ENCODE data around the gene RBMS2.
A peak's percentile ranks its signal among the peaks of the same experiment; 100 is the strongest.

The RBMS2 gene

GRCh38 chr12:56585098-56585497 is 63.5 kb downstream of the RBMS2 start:
- DNase-seq (ENCODE audit: low spot score): no peak

- DNase-seq (ENCODE audit: low spot score): no peak
Observed at GRCh38 chr12:56589783-56590182, 68.2 kb downstream of the RBMS2 start.

GRCh38 chr12:56590237-56590830 is 68.7 kb downstream of the RBMS2 start:
- DNase-seq (ENCODE audit: low spot score): peak; percentile 65

GRCh38 chr12:56591126-56591525 is 69.5 kb downstream of the RBMS2 start:
- DNase-seq (ENCODE audit: low spot score): no peak

- no peak for DNase-seq (ENCODE audit: low spot score)
Observed at GRCh38 chr12:56591961-56592360, 70.3 kb downstream of the RBMS2 start.

GRCh38 chr12:56593909-56594621 is 72.4 kb downstream of the RBMS2 start:
- peak; percentile 84 for DNase-seq (ENCODE audit: low spot score)

- DNase-seq (ENCODE audit: low spot score): no peak
Observed at GRCh38 chr12:56596815-56597214, 75.2 kb downstream of the RBMS2 start.

GRCh38 chr12:56599041-56599440 is 77.4 kb downstream of the RBMS2 start:
- DNase-seq (ENCODE audit: low spot score): no peak

- no peak for DNase-seq (ENCODE audit: low spot score)
Observed at GRCh38 chr12:56599797-56600196, 78.2 kb downstream of the RBMS2 start.

GRCh38 chr12:56600753-56601152 is 79.1 kb downstream of the RBMS2 start:
- DNase-seq (ENCODE audit: low spot score): no peak

GRCh38 chr12:56601503-56601902 is 79.9 kb downstream of the RBMS2 start:
- DNase-seq (ENCODE audit: low spot score): peak; percentile 70

GRCh38 chr12:56602239-56602638 is 80.6 kb downstream of the RBMS2 start:
- no peak for DNase-seq (ENCODE audit: low spot score)

GRCh38 chr12:56604355-56604754 is 82.7 kb downstream of the RBMS2 start:
- no peak for DNase-seq (ENCODE audit: low spot score)

- DNase-seq (ENCODE audit: low spot score): no peak
Observed at GRCh38 chr12:56614627-56615026, 93.0 kb downstream of the RBMS2 start.

GRCh38 chr12:56616244-56616643 is 94.6 kb downstream of the RBMS2 start:
- no peak for DNase-seq (ENCODE audit: low spot score)

GRCh38 chr12:56616925-56617324 is 95.3 kb downstream of the RBMS2 start:
- no peak for DNase-seq (ENCODE audit: low spot score)

GRCh38 chr12:56622535-56622934 is 100.9 kb downstream of the RBMS2 start:
- no peak for DNase-seq (ENCODE audit: low spot score)

GRCh38 chr12:56626701-56627100 is 105.1 kb downstream of the RBMS2 start:
- no peak for DNase-seq (ENCODE audit: low spot score)

GRCh38 chr12:56628671-56629458 is 107.2 kb downstream of the RBMS2 start:
- peak; percentile 61 for DNase-seq (ENCODE audit: low spot score)

- DNase-seq (ENCODE audit: low spot score): peak; percentile 57
Observed at GRCh38 chr12:56629459-56630179, 108.0 kb downstream of the RBMS2 start.

- peak; percentile 94 for DNase-seq (ENCODE audit: low spot score)
Observed at GRCh38 chr12:56630180-56630632, 108.6 kb downstream of the RBMS2 start, which contains the start of gene BAZ2A. BAZ2A (minus strand) TSS chr12:56630326; CDS start chr12:56617530, 12,796 bp downstream.
